GM18870 (cell line): ENCODE measurements around the gene ZNF335.
"Not testable (repeated sequence)": the region's sequence is repeated elsewhere in the genome, so short reads cannot be mapped to it uniquely, and the experiment has no call there.

Source experiments
- ATAC-seq: cut with Tn5 transposase; IDR thresholded peaks from one replicate; pipeline ENCODE4 v1.9.1; 2021; ENCODE audit warnings: moderate library complexity; ENCODE audit not compliant: unreplicated experiment

ZNF335 gene

GRCh38 chr20:45938727-45939438 lies 33.1 kb downstream of the ZNF335 start:
- no peak for ATAC-seq

- no peak for ATAC-seq
Observed at GRCh38 chr20:45937765-45938164, 34.2 kb downstream of the ZNF335 start.

- no peak for ATAC-seq
Observed at GRCh38 chr20:45935416-45936046, 36.5 kb downstream of the ZNF335 start.

- peak; percentile 74 for ATAC-seq
Observed at GRCh38 chr20:45934586-45935415, 37.2 kb downstream of the ZNF335 start, which contains the start of gene PCIF1. PCIF1 (plus strand) TSS chr20:45934683; CDS start chr20:45939000, 4,317 bp downstream.

GRCh38 chr20:45934046-45934585 lies 37.9 kb downstream of the ZNF335 start:
- ATAC-seq, result no peak

GRCh38 chr20:45933266-45934045 lies 38.5 kb downstream of the ZNF335 start:
- no peak for ATAC-seq

GRCh38 chr20:45931680-45932079 lies 40.3 kb downstream of the ZNF335 start:
- not testable (repeated sequence) for ATAC-seq

- ATAC-seq, result no peak
Observed at GRCh38 chr20:45927071-45927878, 44.7 kb downstream of the ZNF335 start.

GRCh38 chr20:45926731-45927070 lies 45.3 kb downstream of the ZNF335 start:
- no peak for ATAC-seq

- ATAC-seq, result no peak
Observed at GRCh38 chr20:45925821-45926506, 46.0 kb downstream of the ZNF335 start.

- ATAC-seq, result no peak
Observed at GRCh38 chr20:45924391-45925261, 47.4 kb downstream of the ZNF335 start.

- ATAC-seq, result no peak
Observed at GRCh38 chr20:45921337-45922189, 50.4 kb downstream of the ZNF335 start.

GRCh38 chr20:45920462-45921336 lies 51.3 kb downstream of the ZNF335 start:
- no peak for ATAC-seq

GRCh38 chr20:45919542-45920399 lies 52.2 kb downstream of the ZNF335 start:
- ATAC-seq, result no peak

GRCh38 chr20:45918779-45919537 lies 53.0 kb downstream of the ZNF335 start:
- ATAC-seq, result no peak
